ENCODE results near the gene FMN1.

The FMN1 gene

GRCh38 chr15:33112541-33113105 lies 81.9 kb downstream of the FMN1 start:
- Histone ChIP-seq H3K36me3 (no peaks in the 10 kb centered on the region), H3K27ac (no peak overlapping the region), H3K4me3 (no peak overlapping the region), H3K9me3 (no peaks in the 10 kb centered on the region), H3K27me3 (no peaks in the 10 kb centered on the region), H3K4me1 (no peaks in the 10 kb centered on the region)
- intact Hi-C loops (cut with DNase I; ENCODE audit: low total_unique reads), result no loop called here
- DNase-seq, result no peak
- no peak for TF ChIP-seq CTCF (IDR thresholded peaks at IDR 0.05)

GRCh38 chr15:33111041-33111451 lies 83.5 kb downstream of the FMN1 start:
- H3K27me3 ChIP-seq, result no peaks in the 10 kb centered on the region
- no peaks in the 10 kb centered on the region for H3K4me1 ChIP-seq
- no peak overlapping the region for H3K27ac ChIP-seq
- no peaks in the 10 kb centered on the region for H3K36me3 ChIP-seq
- no peak for DNase-seq
- H3K4me3 ChIP-seq, result no peak overlapping the region
- intact Hi-C loops (cut with DNase I; ENCODE audit: low total_unique reads), result no loop called here
- no peaks in the 10 kb centered on the region for H3K9me3 ChIP-seq
- TF ChIP-seq CTCF (IDR thresholded peaks at IDR 0.05), result no peak

- Histone ChIP-seq H3K9me3 (no peaks in the 10 kb centered on the region), H3K27ac (no peak overlapping the region), H3K27me3 (no peaks in the 10 kb centered on the region), H3K36me3 (no peaks in the 10 kb centered on the region), H3K4me3 (no peak overlapping the region), H3K4me1 (no peaks in the 10 kb centered on the region)
- DNase-seq, result no peak
- intact Hi-C loops (cut with DNase I; ENCODE audit: low total_unique reads), result no loop called here
- TF ChIP-seq CTCF (IDR thresholded peaks at IDR 0.05), result no peak
These were observed 85.2 kb downstream of the FMN1 start for GRCh38 chr15:33109345-33109744.

GRCh38 chr15:33108518-33108917 lies 86.0 kb downstream of the FMN1 start:
- Histone ChIP-seq H3K36me3 (no peaks in the 10 kb centered on the region), H3K9me3 (no peaks in the 10 kb centered on the region), H3K27me3 (no peaks in the 10 kb centered on the region), H3K4me3 (no peak overlapping the region), H3K27ac (no peak overlapping the region), H3K4me1 (no peaks in the 10 kb centered on the region)
- intact Hi-C loops (cut with DNase I; ENCODE audit: low total_unique reads), result no loop called here
- no peak for DNase-seq
- TF ChIP-seq CTCF (IDR thresholded peaks at IDR 0.05), result no peak

- no peaks in the 10 kb centered on the region for H3K36me3 ChIP-seq
- H3K4me3 ChIP-seq, result no peak overlapping the region
- no peaks in the 10 kb centered on the region for H3K27me3 ChIP-seq
- DNase-seq, result no peak
- no peaks in the 10 kb centered on the region for H3K9me3 ChIP-seq
- no peaks in the 10 kb centered on the region for H3K4me1 ChIP-seq
- no peak for TF ChIP-seq CTCF (IDR thresholded peaks at IDR 0.05)
- intact Hi-C loops (cut with DNase I; ENCODE audit: low total_unique reads), result no loop called here
- H3K27ac ChIP-seq, result no peak overlapping the region
These were observed 86.6 kb downstream of the FMN1 start for GRCh38 chr15:33107950-33108349.

GRCh38 chr15:33104212-33104611 lies 90.3 kb downstream of the FMN1 start:
- no peaks in the 10 kb centered on the region for H3K4me1 ChIP-seq
- no peak for DNase-seq
- no peaks in the 10 kb centered on the region for H3K36me3 ChIP-seq
- H3K4me3 ChIP-seq, result no peak overlapping the region
- H3K27me3 ChIP-seq, result no peaks in the 10 kb centered on the region
- intact Hi-C loops (cut with DNase I; ENCODE audit: low total_unique reads), result no loop called here
- H3K9me3 ChIP-seq, result no peaks in the 10 kb centered on the region
- H3K27ac ChIP-seq, result no peak overlapping the region
- TF ChIP-seq CTCF (IDR thresholded peaks at IDR 0.05), result no peak
